ENCODE results near the gene SMPD3. TPM values are rescaled to one million over a fixed set of nuclear protein-coding genes. Genes with fewer than 3 reads are reported as not detected.

SMPD3 gene
- total and polyA plus RNA-seq, 2 donors (not counting 3 experiments of a cell fraction or from before 2014, with no cell fraction given), result not detected

GRCh38 chr16:68399456-68399855 is 48.9 kb downstream of the SMPD3 start:
- no peak for TF ChIP-seq POLR2A (IDR thresholded peaks at IDR 0.05; ENCODE audit: low read depth, low read length)
- no peak for TF ChIP-seq CTCF (IDR thresholded peaks at IDR 0.05; ENCODE audit: extremely low read depth in 1 of 2, insufficient read depth in 1 of 2, low read depth in 1 of 2, low read length in 2 of 2)
- TF ChIP-seq POLR2AphosphoS5 (IDR thresholded peaks at IDR 0.05; ENCODE audit: insufficient read depth, low read depth, low read length), result no peak
- no peak for TF ChIP-seq MYC (IDR thresholded peaks at IDR 0.05; ENCODE audit: low read depth, low read length)
- no peak for TF ChIP-seq EZH2 (IDR thresholded peaks at IDR 0.05; ENCODE audit: borderline replicate concordance, low read depth, low read length, severe bottlenecking)
- TF ChIP-seq JUN (IDR thresholded peaks at IDR 0.05; ENCODE audit: borderline replicate concordance, insufficient read depth, insufficient read length, low read depth), result no peak
- TF ChIP-seq MAX (IDR thresholded peaks at IDR 0.05; ENCODE audit: insufficient read depth, insufficient read length), result no peak
- no peak for TF ChIP-seq FOS (IDR thresholded peaks at IDR 0.05; ENCODE audit: borderline replicate concordance, insufficient read depth, low read length)
- TF ChIP-seq GATA2 (IDR thresholded peaks at IDR 0.05; ENCODE audit: insufficient read depth, insufficient read length, low read depth, low read length), result no peak
- CTCF ChIA-PET, result interaction anchor here (2.0 kb wide), 1 partner anchor 111 kb away, joined by 6 read pairs; no protein-coding TSS in a partner anchor
- Histone ChIP-seq H3K27ac (ENCODE audit: insufficient read depth, low read depth, low read length) (no peak overlapping the region), H3K9ac (replicated peaks; ENCODE audit: extremely low read depth, insufficient read depth, low read length) (no peak overlapping the region), H3K27me3 (ENCODE audit: control insufficient read depth in 2 of 2, insufficient read depth in 2 of 2, low read length in 2 of 2) (peaks cover 4 to 5% of the 10 kb centered on the region in 2 experiments), H3K79me2 (ENCODE audit: control insufficient read depth, insufficient read depth, low read length) (no peaks in the 10 kb centered on the region), H3K4me3 (replicated peaks in 1 of 3; ENCODE audit: insufficient read depth in 1 of 3, low read depth in 1 of 3, low read length in 3 of 3) (no peak overlapping the region), H3K36me3 (ENCODE audit: control insufficient read depth in 2 of 2, extremely low read depth in 1 of 2, insufficient read depth in 2 of 2, low read length in 2 of 2) (no peaks in the 10 kb centered on the region), H3K4me1 (ENCODE audit: control insufficient read depth, extremely low read depth, insufficient read depth, low read length) (no peaks in the 10 kb centered on the region), H3K4me2 (ENCODE audit: insufficient read depth, low read length) (no peak overlapping the region), H3K9me1 (replicated peaks; ENCODE audit: control insufficient read depth, extremely low read depth, insufficient read depth, low read length) (no peaks in the 10 kb centered on the region), H4K20me1 (replicated peaks; ENCODE audit: control insufficient read depth, extremely low read depth, insufficient read depth, low read length) (no peaks in the 10 kb centered on the region), H2AFZ (ENCODE audit: low read depth, low read length) (no peak overlapping the region), H3K9me3 (replicated peaks; ENCODE audit: control insufficient read depth, insufficient read depth, low read length) (no peaks in the 10 kb centered on the region)
- dilution Hi-C loops (cut with MboI; ENCODE audit: extremely low pct_ligation_motif_present, low sequenced_read_pairs), result no loop called here
- DNase-seq (ENCODE audit: low read depth, low spot score), result no peak
- BruUV-seq (replicated peaks), result no TSS peak
- POLR2A ChIA-PET, result no interaction called here
- FAIRE-seq, result no peak
- intact Hi-C loops (cut with micrococcal nuclease), result no loop called here

All from endothelial cell of umbilical vein (primary cell).